8988T (cell line): Measurements from ENCODE around the gene CELA2B.
"Not testable (repeated sequence)": the region's sequence is repeated elsewhere in the genome, so short reads cannot be mapped to it uniquely, and the experiment has no call there.

Experiments used
- DNase-seq: peaks from one replicate; pipeline ENCODE4 v3.0.0; 2011

The CELA2B gene

GRCh38 chr1:15469821-15470448 lies 6.0 kb upstream of the CELA2B start:
- DNase-seq, result not testable (repeated sequence)

DNA sequence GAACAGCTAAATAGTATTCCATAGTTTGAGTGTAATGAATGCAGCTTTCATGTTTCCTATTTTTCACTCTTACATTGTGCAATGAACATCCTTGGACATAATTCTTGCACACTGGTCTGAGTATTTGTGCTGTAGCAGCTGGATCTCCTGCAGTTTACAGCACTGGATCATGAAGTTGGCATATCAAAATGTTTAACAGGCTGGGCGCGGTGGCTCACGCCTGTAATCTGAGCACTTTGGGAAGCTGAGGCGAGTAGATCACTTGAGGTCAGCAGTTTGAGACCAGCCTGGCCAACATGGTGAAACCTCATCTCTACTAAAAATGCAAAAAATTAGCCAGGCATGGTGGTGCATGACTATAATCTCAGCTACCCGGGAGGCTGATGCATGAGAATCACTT lies 4.8 kb upstream of the CELA2B start:
- DNase-seq, result not testable (repeated sequence)

DNA sequence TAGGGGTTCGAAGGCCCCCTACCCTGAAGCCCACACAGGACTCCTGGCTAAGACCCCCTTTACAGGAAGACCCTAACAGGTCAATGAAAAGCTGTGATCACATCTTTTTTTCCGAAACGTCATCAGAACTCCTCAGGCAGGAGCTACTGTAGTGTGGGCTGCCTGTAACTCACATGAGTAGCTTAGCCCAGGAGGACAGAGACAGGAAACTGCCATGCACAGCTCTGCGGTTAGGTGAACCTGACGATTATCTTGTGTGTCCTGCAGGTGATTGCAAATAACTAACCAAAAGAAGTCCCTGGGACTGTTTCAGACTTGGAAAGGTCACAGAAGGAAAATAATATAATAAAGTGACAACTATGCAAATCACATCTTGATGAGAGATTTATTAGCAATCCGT lies 4.2 kb upstream of the CELA2B start:
- DNase-seq, result not testable (repeated sequence)

DNA sequence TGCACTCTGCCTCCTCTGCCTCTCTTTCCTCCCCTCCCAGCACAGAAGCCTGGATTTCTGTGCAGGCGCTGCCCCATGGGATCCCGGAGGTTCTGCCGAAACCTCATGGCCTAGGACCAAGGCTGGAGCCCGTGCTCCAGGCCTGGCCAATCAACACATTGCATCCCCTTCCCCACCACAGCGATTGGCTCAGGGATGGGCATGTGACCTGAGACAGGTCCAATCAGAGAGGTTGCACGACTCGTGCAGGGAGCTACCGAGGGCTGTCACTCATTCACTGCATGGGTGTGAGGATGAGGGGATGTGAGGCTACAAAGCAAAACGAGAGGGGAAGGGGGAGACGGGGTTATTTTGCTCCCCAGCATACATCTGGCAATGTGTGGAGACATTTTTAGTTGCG lies 3.3 kb upstream of the CELA2B start:
- no peak for DNase-seq

- no peak for DNase-seq
These were observed 1.0 kb downstream of the CELA2B start for GRCh38 chr1:15476927-15477326.

DNA sequence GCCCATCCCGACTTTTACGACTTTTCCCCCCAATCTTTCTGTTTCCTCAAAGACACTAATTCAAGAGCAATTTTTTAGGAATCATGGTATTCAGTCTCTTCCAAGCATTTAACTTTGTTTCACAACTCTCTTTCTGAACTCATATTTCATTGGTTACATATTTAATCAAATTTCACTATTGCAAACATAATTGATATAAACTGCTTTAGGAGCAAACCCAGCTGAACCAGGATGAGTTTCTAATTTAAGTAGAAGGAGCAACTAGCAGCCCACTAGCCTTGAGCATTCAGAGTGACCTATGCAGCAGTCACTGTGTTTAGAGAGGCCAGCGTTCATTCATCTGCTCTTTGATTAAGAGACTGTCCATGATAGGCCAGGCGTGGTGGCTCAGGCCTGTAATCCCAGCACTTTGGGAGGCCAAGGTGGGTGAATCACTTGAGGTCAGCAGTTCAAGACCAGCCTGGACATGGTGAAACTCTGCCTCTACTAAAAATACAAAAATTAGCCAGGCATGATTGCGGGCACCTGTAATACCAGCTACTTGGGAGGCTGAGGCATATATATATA lies 1.8 kb downstream of the CELA2B start:
- no peak for DNase-seq

- no peak for DNase-seq
These were observed 3.9 kb downstream of the CELA2B start for GRCh38 chr1:15479654-15480347.

GRCh38 chr1:15482455-15482854 lies 6.6 kb downstream of the CELA2B start:
- DNase-seq, result not testable (repeated sequence)

- not testable (repeated sequence) for DNase-seq
These were observed 7.2 kb downstream of the CELA2B start for GRCh38 chr1:15482983-15483543.

DNA sequence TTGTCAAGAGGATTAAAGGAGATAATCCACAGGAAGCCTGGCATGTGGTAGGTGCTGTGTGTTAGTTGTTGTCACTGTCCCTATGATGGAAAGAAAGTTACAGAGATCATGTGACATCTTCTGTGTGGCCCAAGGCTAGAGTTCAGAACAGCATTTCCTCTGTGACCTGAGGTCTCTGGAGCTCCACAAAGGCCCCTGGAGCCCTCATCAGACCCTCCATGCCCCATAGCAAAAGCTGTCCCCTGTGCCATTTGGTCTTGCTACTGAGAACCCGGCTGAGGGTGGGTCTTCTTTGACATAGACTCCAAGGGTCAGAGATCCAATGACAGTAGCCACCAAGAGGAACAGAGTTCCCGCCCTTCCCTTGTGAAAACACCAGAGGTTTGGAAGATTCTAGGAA lies 8.1 kb downstream of the CELA2B start:
- DNase-seq, result no peak

DNA sequence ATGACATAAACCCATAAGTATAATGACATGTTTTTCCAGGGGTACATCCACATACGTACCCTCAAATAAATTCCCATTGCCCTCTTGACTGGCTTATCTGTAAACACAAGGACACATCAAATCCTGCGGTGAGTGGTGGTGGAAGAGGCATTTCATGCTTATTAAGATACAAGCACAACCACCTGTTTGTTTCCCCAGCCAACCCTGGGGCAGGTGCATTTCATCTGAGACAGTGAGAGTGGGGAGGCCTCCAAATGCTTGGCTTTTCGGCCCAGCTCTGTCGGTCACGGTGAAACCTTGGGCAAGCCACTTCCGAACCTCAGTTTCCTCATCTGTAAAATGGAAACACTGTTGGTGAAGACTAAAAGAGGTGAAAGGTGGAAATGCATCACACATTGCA lies 8.5 kb downstream of the CELA2B start:
- DNase-seq, result not testable (repeated sequence)

GRCh38 chr1:15485636-15486035 lies 9.7 kb downstream of the CELA2B start:
- DNase-seq, result no peak

DNA sequence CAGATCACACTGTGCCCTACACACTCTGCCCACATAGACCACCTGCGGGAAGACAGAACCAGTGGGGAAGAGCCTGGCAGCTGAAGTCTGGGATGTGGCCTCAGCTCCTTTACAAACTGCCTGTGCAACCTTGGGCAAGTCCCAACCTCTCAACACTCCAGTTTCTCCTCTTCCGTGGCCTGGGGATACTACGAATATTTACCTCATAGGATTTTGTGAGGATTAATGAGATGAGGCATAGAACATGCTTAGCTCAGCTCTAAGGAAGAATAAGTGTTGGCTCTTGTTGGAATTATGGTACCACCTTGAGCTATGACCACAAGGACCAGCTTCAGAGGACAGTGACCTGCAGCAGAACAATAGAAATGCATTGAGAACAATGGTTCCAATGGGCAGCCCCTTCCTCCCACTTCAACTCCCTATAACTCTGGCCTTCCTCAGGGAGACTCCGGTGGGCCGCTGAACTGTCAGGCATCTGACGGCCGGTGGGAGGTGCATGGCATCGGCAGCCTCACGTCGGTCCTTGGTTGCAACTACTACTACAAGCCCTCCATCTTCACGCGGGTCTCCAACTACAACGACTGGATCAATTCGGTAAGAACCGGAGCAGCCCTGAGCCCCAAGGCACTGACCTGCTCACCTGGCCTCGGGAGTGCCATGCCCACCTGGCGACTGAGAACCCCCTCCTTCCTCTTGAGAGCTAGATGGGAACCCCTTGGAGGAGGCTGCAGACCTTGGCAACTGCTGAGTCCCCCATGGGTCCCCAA lies 11.1 kb downstream of the CELA2B start:
- DNase-seq, result not testable (repeated sequence)

- no peak for DNase-seq
These were observed 12.5 kb downstream of the CELA2B start for GRCh38 chr1:15488371-15488770.

DNA sequence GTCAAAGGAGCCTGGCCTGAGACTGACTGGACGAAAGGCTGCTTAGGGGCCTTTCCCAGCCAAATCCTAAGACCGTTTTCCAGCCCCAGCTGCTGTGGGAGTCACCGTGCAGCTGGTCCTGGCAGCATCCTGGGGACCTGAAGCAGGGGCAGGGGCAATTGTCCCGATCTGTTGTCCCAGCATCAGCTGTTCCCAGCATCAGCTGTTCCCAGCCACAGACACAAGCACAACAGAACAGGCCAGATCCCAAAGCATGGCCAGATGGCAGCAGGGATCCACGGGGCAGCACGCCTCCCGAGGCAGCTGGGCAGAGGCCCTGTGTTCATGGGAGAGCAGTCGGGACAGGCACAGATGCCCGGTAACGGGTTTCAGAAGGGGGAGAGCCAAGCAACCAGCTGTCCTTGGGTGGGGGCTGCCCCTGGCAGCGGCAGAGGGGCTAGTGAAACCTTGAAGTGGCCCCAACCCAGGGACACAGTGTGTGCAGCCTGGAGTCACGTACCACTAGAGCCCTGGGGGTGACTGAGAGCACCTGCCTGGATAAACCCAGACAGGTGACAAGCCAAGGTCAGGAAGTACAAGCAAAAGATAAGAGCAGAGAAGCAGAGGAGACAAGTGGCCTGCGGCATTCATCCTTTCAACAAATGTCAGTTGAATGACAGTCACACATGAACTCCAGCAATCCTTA lies 13.3 kb downstream of the CELA2B start:
- DNase-seq, result no peak

DNA sequence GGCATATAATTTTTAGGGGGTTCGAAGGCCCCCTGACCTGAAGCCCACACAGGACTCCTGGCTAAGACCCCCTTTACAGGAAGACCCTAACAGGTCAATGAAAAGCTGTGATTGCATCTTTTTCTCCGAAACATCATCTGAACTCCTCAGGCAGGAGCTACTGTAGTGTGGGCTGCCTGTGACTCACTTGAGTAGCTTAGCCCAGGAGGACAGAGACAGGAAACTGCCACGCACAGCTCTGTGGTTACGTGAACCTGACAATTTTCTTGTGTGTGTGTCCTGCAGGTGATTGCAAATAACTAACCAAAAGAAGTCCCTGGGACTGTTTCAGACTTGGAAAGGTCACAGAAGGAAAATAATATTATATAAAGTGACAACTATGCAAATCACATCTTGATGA lies 15.1 kb downstream of the CELA2B start:
- not testable (repeated sequence) for DNase-seq

DNA sequence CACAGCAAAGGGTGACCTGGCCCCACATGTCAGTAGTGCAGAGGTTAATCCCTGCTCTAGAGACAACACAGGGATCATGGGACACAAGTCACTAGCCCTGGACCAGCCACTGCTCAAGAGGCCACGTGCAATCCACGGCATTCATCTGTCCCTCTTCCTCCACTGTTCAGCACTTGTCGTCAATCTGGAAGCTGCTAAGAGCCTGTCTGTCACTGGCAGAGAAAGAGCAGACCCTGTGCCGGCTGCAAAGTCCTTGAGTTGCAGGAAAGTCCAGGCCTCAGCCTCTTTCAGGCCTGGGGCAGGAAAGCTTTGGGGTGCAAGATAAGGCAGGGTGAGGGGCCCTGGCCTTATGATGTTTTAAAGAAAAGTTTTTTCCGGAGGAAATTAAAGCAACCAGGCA lies 16.7 kb downstream of the CELA2B start:
- no peak for DNase-seq

GRCh38 chr1:15493869-15494390 lies 18.0 kb downstream of the CELA2B start:
- no peak for DNase-seq

GRCh38 chr1:15500184-15501178 lies 24.6 kb downstream of the CELA2B start:
- DNase-seq, result no peak

DNA sequence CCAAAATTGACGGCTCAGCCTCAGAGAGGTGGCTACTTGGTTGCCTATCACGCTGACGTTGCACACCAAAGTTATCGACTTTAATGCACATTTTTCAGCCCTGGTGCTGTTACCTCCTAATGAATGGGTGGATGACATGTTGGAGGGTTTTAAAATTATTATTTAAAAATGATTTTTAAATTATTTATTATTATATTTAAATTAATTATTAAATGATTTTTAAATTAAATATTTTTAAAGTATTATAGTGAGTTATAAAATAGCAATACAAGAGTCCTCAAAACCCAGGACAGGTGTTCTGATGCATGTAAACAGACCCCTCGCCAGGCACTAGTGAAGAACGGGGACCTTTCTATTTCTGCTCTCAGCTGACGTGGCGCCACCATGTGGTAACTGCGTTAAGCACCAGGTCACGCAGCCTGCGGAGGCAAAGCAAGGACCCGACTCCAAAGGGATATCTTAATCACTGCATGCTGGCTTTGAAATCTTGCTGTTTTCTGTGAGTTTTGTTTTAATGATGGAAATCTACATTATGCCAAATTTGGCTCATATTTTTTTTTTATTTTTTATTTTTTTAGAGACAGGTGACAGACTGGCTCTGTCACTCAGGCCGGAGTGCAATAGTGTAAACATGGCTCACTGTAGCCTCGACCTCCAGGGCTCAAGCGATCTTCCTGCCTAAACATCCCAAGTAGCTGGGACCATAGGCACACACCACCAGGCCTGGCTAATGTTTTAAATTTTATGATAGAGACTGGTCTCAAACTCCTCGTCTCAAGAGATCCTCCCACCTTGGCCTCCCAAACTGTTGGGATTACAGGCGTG lies 25.5 kb downstream of the CELA2B start:
- peak; percentile 53 for DNase-seq
